K562 (cell line): ENCODE results near the gene HPCAL1. TPM values are rescaled to one million over a fixed set of nuclear protein-coding genes. Genes with fewer than 3 reads are reported as not detected.

ENCODE experiments used
- ATAC-seq: fragments of 200-7000 bp; cut with Tn5 transposase; 3 replicates; pipeline ENCODE4 v1.9.1; 2020; ENCODE audit warnings: moderate library complexity
- BruUV-seq: library from RNA; stranded (reverse); fragments of 400-500 nt; replicated peaks from 2 replicates; lab custom pipeline; 2021; lab: Mats Ljungman, UMichigan
- CTCF ChIA-PET: fragments of 300-600 bp; formaldehyde crosslinking; extraction: SDS; loops from one replicate; lab custom pipeline; 2021; ENCODE audit warnings: low intra/inter-chr PET ratio; lab: Yijun Ruan, JAX
- POLR2A ChIA-PET: fragments of 300-600, 350-650 bp; sonication (Branson Sonifier 250); formaldehyde crosslinking; extraction: SDS; loops from one replicate; lab custom pipeline; 2021; ENCODE audit warnings: antibody characterized with exemption, inconsistent platforms; lab: Yijun Ruan, JAX
- DNase-seq, 4 experiments: peaks; one replicate each; pipeline versions ENCODE4 v3.0.0 to v3.0.0-alpha.2; 2011 to 2018; ENCODE audit warnings: low spot score in 3 of 4, mixed read lengths in 3 of 4; ENCODE audit errors: extremely low read depth in 1 of 4
- FAIRE-seq: peaks from 2 replicates; lab custom pipeline; 2011; peaks lifted over from hg19 to GRCh38; lab: Jason Lieb, UNC
- H2AFZ ChIP-seq: 2 replicates; pipeline ENCODE4 v1.6.0; 2011; ENCODE audit warnings: low read depth, low read length, control low read depth, inconsistent platforms
- H3K27ac ChIP-seq: fragments of 200-600 bp; 3 replicates; pipeline ENCODE4 v1.8.0; 2011; ENCODE audit warnings: low read depth, mild to moderate bottlenecking, control low read depth, inconsistent platforms, low read length, moderate library complexity, mixed read lengths; ENCODE audit errors: extremely low read depth
- H3K27me3 ChIP-seq, 2 experiments: fragments of 300-600 bp in 1 of 2; 2 replicates in 1 of 2; 3 replicates in 1 of 2; pipeline versions ENCODE4 v1.6.0 to v1.8.0; 2011; ENCODE audit warnings: inconsistent platforms in 2 of 2, low read length in 2 of 2, mild to moderate bottlenecking in 1 of 2, mixed read lengths in 1 of 2, moderate library complexity in 1 of 2; ENCODE audit not compliant: control insufficient read depth in 2 of 2, insufficient read depth in 2 of 2
- H3K36me3 ChIP-seq: fragments of 300-600 bp; 3 replicates; pipeline ENCODE4 v1.8.0; 2011; ENCODE audit warnings: mild to moderate bottlenecking, low read length, inconsistent platforms; ENCODE audit not compliant: control insufficient read depth, insufficient read depth
- H3K4me1 ChIP-seq, 2 experiments: fragments of 200-600 bp in 1 of 2; replicated peaks in 1 of 2; 2 replicates in 1 of 2; 3 replicates in 1 of 2; pipeline versions ENCODE4 v1.5.1 to v1.8.0; 2011; ENCODE audit warnings: inconsistent platforms in 2 of 2, low read length in 2 of 2, mild to moderate bottlenecking in 1 of 2, mixed read lengths in 1 of 2, moderate library complexity in 1 of 2; ENCODE audit not compliant: control insufficient read depth in 2 of 2, insufficient read depth in 2 of 2
- H3K4me2 ChIP-seq: 2 replicates; pipeline ENCODE4 v1.6.1; 2011; ENCODE audit warnings: low read length, control low read depth, inconsistent platforms, mixed read lengths; ENCODE audit not compliant: insufficient read depth
- H3K4me3 ChIP-seq: fragments of 200-600 bp; sonication (generic), shearing (Covaris generic); 2 replicates; pipeline ENCODE4 v1.5.1; 2016; ENCODE audit warnings: control low read depth, inconsistent platforms
- H3K79me2 ChIP-seq: fragments of 200-600 bp; 3 replicates; pipeline ENCODE4 v1.8.0; 2011; ENCODE audit warnings: low read length, inconsistent platforms; ENCODE audit not compliant: control insufficient read depth, insufficient read depth
- H3K9ac ChIP-seq, 2 experiments: 2 replicates each; pipeline versions ENCODE4 v1.6.0 to v1.6.1; 2011; ENCODE audit warnings: low read depth in 2 of 2, low read length in 2 of 2, control low read depth in 1 of 2, inconsistent platforms in 1 of 2, mild to moderate bottlenecking in 1 of 2, mixed read lengths in 1 of 2; ENCODE audit not compliant: insufficient read depth in 1 of 2
- H3K9me1 ChIP-seq: one replicate; pipeline ENCODE4 v1.6.0; 2011; ENCODE audit warnings: inconsistent platforms, mild to moderate bottlenecking, low read length, moderate library complexity; ENCODE audit not compliant: control insufficient read depth, insufficient read depth
- H3K9me3 ChIP-seq: replicated peaks from 2 replicates; pipeline ENCODE4 v1.5.1; 2011; ENCODE audit warnings: low read depth, low read length, inconsistent platforms; ENCODE audit not compliant: control insufficient read depth, insufficient read depth
- H4K20me1 ChIP-seq: replicated peaks from 2 replicates; pipeline ENCODE4 v1.6.1; 2011; ENCODE audit warnings: low read length, inconsistent platforms, mixed read lengths; ENCODE audit not compliant: control insufficient read depth, insufficient read depth
- ARID1B ChIP-seq: fragments of 450-650 bp; IDR thresholded peaks from 2 replicates; pipeline ENCODE4 v1.6.1; 2016; ENCODE audit warnings: antibody characterized with exemption, mild to moderate bottlenecking, inconsistent platforms
- GMEB1 ChIP-seq: fragments of 250-450 bp; sonication (Bioruptor Pico); IDR thresholded peaks from 2 replicates; pipeline ENCODE4 v1.4.0; 2020; ENCODE audit warnings: mild to moderate bottlenecking
- RAD51 ChIP-seq: fragments of 450-650 bp; IDR thresholded peaks from 2 replicates; pipeline ENCODE4 v1.7.1; 2016; ENCODE audit warnings: low read depth, mild to moderate bottlenecking, borderline replicate concordance
- SMARCC2 ChIP-seq: fragments of 450-650 bp; IDR thresholded peaks from 2 replicates; pipeline ENCODE4 v1.6.1; 2017; ENCODE audit warnings: antibody characterized with exemption, moderate library complexity, mild to moderate bottlenecking, low read depth
- SREBF1 ChIP-seq: fragments of 150-350 bp; IDR thresholded peaks from 2 replicates; pipeline ENCODE4 v1.6.1; 2014; ENCODE audit warnings: antibody characterized with exemption, low read depth, low read length, borderline replicate concordance
- STAT6 ChIP-seq: sonication (generic); formaldehyde crosslinking; IDR thresholded peaks from 2 replicates; pipeline ENCODE4 v1.8.1; 2023; ENCODE audit warnings: mild to moderate bottlenecking, missing genetic modification reagents
- TCF7 ChIP-seq: sonication (generic); IDR thresholded peaks from 2 replicates; pipeline ENCODE4 v1.6.1; 2016; ENCODE audit warnings: antibody characterized with exemption, borderline replicate concordance
- ZNF699 ChIP-seq: fragments of 250-450 bp; sonication (Bioruptor Pico); IDR thresholded peaks from 2 replicates; pipeline ENCODE4 v1.8.0; 2021; ENCODE audit warnings: mild to moderate bottlenecking, moderate library complexity; ENCODE audit not compliant: insufficient replicate concordance
- WGBS: fragments of 100-300 bp; shearing (Covaris generic); methylation state at CpG from one replicate; pipeline ENCODE4 v1.1.6; 2016; ENCODE audit warnings: low coverage, mixed read lengths; ENCODE audit not compliant: insufficient coverage; ENCODE audit errors: missing lambda C conversion rate; 5-methylcytosine and 5-hydroxymethylcytosine counted together
- in situ Hi-C: fragments of 300-500 bp; cut with MboI; formaldehyde crosslinking; loops from 4 replicates; pipeline ENCODE4 v1.15.0; 2018; ENCODE audit warnings: inconsistent platforms, mixed read lengths
- intact Hi-C: fragments of 100-400 bp; cut with micrococcal nuclease; formaldehyde crosslinking; loops from 2 replicates; pipeline ENCODE4 v1.14.2; 2022
- polyA plus RNA-seq, 8 experiments: library from polyadenylated mRNA; depleted of rRNA in 4 of 8; stranded (reverse) in 5 of 8; unstranded in 3 of 8; fragments of >200 nt; fragmentation: Nextera tagmentation in 2 of 8; fragmentation: Illumina TruSeq in 1 of 8; extraction: Ambion mirVana in 2 of 8; extraction: Trizol in 1 of 8; gene quantifications; 2 replicates each; pipeline versions ENCODE4 v1.2.1 to v1.2.3, GENCODE V29; 2011 to 2014; ENCODE audit warnings: inconsistent platforms in 1 of 8, missing spikeins in 1 of 8
- total RNA-seq, 7 experiments: library from RNA; depleted of rRNA in 6 of 7; stranded (reverse); fragments of >200 nt in 6 of 7; fragmentation: Illumina TruSeq in 2 of 7; extraction: Trizol in 2 of 7; gene quantifications; 2 replicates each; pipeline versions ENCODE4 v1.2.1 to v1.2.3, GENCODE V29; 2011 to 2021; ENCODE audit warnings: low replicate concordance in 1 of 7

HPCAL1 gene
- total and polyA plus RNA-seq, 9 of the 15 experiments (the other 6 are each of a cell fraction or from before 2014, with no cell fraction given): 2.7 to 65.5 (median 23.9) TPM

GRCh38 chr2:10355471-10356438 is 53.1 kb downstream of the HPCAL1 start:
- Histone ChIP-seq H3K79me2 (0 out of 3 replicates have a peak, but pooled peaks cover 16% of the 10 kb centered on the region), H3K4me1 (peaks cover 0 to 17% of the 10 kb centered on the region in 2 experiments; a peak in 4 of 5 replicates), H3K9ac (no peak overlapping the region), H3K27me3 (no peaks in the 10 kb centered on the region), H3K27ac (no peak overlapping the region), H3K9me3 (no peaks in the 10 kb centered on the region), H2AFZ (no peak overlapping the region), H3K4me2 (no peak overlapping the region), H3K9me1 (no peaks in the 10 kb centered on the region), H4K20me1 (peaks cover 10% of the 10 kb centered on the region; the same call in 1 of the 2 replicates), H3K36me3 (peaks cover 20% of the 10 kb centered on the region; the same call in 2 of the 3 replicates), H3K4me3 (no peak overlapping the region)
- no TSS peak for BruUV-seq
- POLR2A ChIA-PET: no interaction called here
- DNase-seq: no peak
- CTCF ChIA-PET: no interaction called here
- no peak for TF ChIP-seq SREBF1
- no peak for TF ChIP-seq ZNF699
- TF ChIP-seq ARID1B: no peak
- no peak for TF ChIP-seq GMEB1
- no peak for TF ChIP-seq TCF7
- no peak for TF ChIP-seq RAD51
- no peak for TF ChIP-seq SMARCC2
- no peak for TF ChIP-seq STAT6
- intact Hi-C loops: no loop called here
- WGBS: 87% methylated on average over 15 of the region's 16 CpGs
- in situ Hi-C loops: no loop called here
- ATAC-seq: no peak
- FAIRE-seq: no peak
